ENCODE data around the gene MAP2K5.

Gene MAP2K5

GRCh38 chr15:67809866-67810265, 267.4 kb downstream of the MAP2K5 start:
- DNase-seq: no peak

GRCh38 chr15:67812241-67812644, 269.7 kb downstream of the MAP2K5 start:
- DNase-seq: no peak

GRCh38 chr15:67813104-67813634, 270.7 kb downstream of the MAP2K5 start:
- DNase-seq: no peak

GRCh38 chr15:67815036-67815592, 272.6 kb downstream of the MAP2K5 start:
- DNase-seq: no peak

GRCh38 chr15:67816668-67817067, 274.2 kb downstream of the MAP2K5 start:
- no peak for DNase-seq

GRCh38 chr15:67818464-67818863, 276.0 kb downstream of the MAP2K5 start:
- no peak for DNase-seq

- no peak for DNase-seq
These were observed 277.1 kb downstream of the MAP2K5 start for GRCh38 chr15:67819636-67820035.

- DNase-seq: no peak
These were observed 277.9 kb downstream of the MAP2K5 start for GRCh38 chr15:67820122-67820991.

GRCh38 chr15:67820992-67821783, 278.7 kb downstream of the MAP2K5 start:
- no peak for DNase-seq

GRCh38 chr15:67821784-67822440, 279.4 kb downstream of the MAP2K5 start:
- no peak for DNase-seq

GRCh38 chr15:67822537-67823313, 280.2 kb downstream of the MAP2K5 start:
- DNase-seq: peak; percentile 4

- DNase-seq: peak; percentile 32
These were observed 281.1 kb downstream of the MAP2K5 start for GRCh38 chr15:67823314-67824196.

- DNase-seq: no peak
These were observed 281.9 kb downstream of the MAP2K5 start for GRCh38 chr15:67824197-67824968.

- DNase-seq: no peak
These were observed 282.7 kb downstream of the MAP2K5 start, which contains the start of gene SKOR1 for GRCh38 chr15:67824976-67825880. Gene SKOR1, plus strand, starts transcription at chr15:67825509. Its CDS starts 94 bp downstream, at chr15:67825603.

GRCh38 chr15:67825881-67826716, 283.6 kb downstream of the MAP2K5 start:
- DNase-seq: no peak

GRCh38 chr15:67826717-67827561, 284.4 kb downstream of the MAP2K5 start:
- no peak for DNase-seq
